Spleen (tissue), 13 donors: ENCODE data around the gene MFF. TPM values are rescaled to one million over a fixed set of nuclear protein-coding genes. Genes with fewer than 3 reads are reported as not detected.

Experiments used
- DNase-seq: peaks from one replicate; pipeline ENCODE4 v3.0.0-alpha.2; 2020
- H3K27ac ChIP-seq, 8 donors: fragments of 200-600 bp; sonication (generic) in 7 of 8; 1 replicate in 4 of 8; 2 replicates in 4 of 8; pipeline versions ENCODE4 v1.5.0 to v1.8.0; 2016 to 2021; ENCODE audit warnings: inconsistent platforms in 4 of 8, mild to moderate bottlenecking in 4 of 8, moderate library complexity in 1 of 8
- H3K27me3 ChIP-seq, 7 donors: fragments of 200-600 bp; sonication (generic) in 6 of 7; replicated peaks in 1 of 7; 1 replicate in 4 of 7; 2 replicates in 3 of 7; pipeline versions ENCODE4 v1.5.0 to v1.8.0; 2016 to 2021; ENCODE audit warnings: inconsistent platforms in 3 of 7, mild to moderate bottlenecking in 1 of 7
- H3K36me3 ChIP-seq, 6 donors: fragments of 200-600 bp; sonication (generic) in 5 of 6; 1 replicate in 4 of 6; 2 replicates in 2 of 6; pipeline versions ENCODE4 v1.5.0 to v1.8.0; 2016 to 2021; ENCODE audit warnings: inconsistent platforms in 2 of 6
- H3K4me1 ChIP-seq, 6 donors: fragments of 200-600 bp; sonication (generic) in 5 of 6; 1 replicate in 3 of 6; 2 replicates in 3 of 6; pipeline versions ENCODE4 v1.5.0 to v1.8.0; 2016 to 2021; ENCODE audit warnings: inconsistent platforms in 3 of 6
- H3K4me3 ChIP-seq, 8 donors: fragments of 200-600 bp; sonication (generic) in 7 of 8; 1 replicate in 4 of 8; 2 replicates in 4 of 8; pipeline versions ENCODE4 v1.5.0 to v1.8.0; 2016 to 2021; ENCODE audit warnings: inconsistent platforms in 4 of 8, mild to moderate bottlenecking in 4 of 8, moderate library complexity in 2 of 8
- H3K9me3 ChIP-seq, 8 donors: fragments of 200-600 bp; sonication (generic) in 7 of 8; 1 replicate in 4 of 8; 2 replicates in 4 of 8; pipeline versions ENCODE4 v1.5.0 to v1.8.0; 2016 to 2021; ENCODE audit warnings: inconsistent platforms in 4 of 8
- CTCF ChIP-seq, 11 experiments: fragments of 200-600 bp in 7 of 11; fragments of 450-650 bp in 4 of 11; sonication (generic) in 4 of 11; IDR thresholded peaks in 8 of 11; conservative IDR thresholded peaks in 3 of 11; 1 replicate in 7 of 11; 2 replicates in 4 of 11; pipeline versions ENCODE4 v1.4.0 to v1.8.0; 2016 to 2021; ENCODE audit warnings: antibody characterized with exemption in 11 of 11, inconsistent platforms in 4 of 11, mild to moderate bottlenecking in 1 of 11
- POLR2A ChIP-seq, 3 donors: fragments of 450-650 bp; IDR thresholded peaks; one replicate each; pipeline ENCODE4 v1.5.1; 2017; ENCODE audit warnings: antibody characterized with exemption in 3 of 3, mild to moderate bottlenecking in 1 of 3
- POLR2AphosphoS5 ChIP-seq, 3 donors: sonication (generic); formaldehyde crosslinking; IDR thresholded peaks; one replicate each; pipeline ENCODE4 v1.5.1; 2017; ENCODE audit warnings: antibody characterized with exemption in 3 of 3
- WGBS, 5 donors: extraction: QIAGEN DNeasy Blood & Tissue Kit in 3 of 5; methylation state at CpG; one replicate each; pipeline versions ENCODE4 v1.1.5 to v1.1.7; 2013 to 2018; 5-methylcytosine and 5-hydroxymethylcytosine counted together
- intact Hi-C: fragments of 100-400 bp; cut with DNase I; formaldehyde crosslinking; loops from one replicate; pipeline ENCODE4 v1.15.0; 2023; ENCODE audit warnings: low total_unique reads
- long read RNA-seq, 2 donors: transcript quantifications; one replicate each; lab custom pipeline, GENCODE V29; 2026
- polyA plus RNA-seq, 3 donors: library from polyadenylated mRNA; stranded (reverse); fragments of 200-250 nt; gene quantifications; one replicate each; pipeline ENCODE4 v1.2.1, GENCODE V29; 2013
- total RNA-seq, 7 donors: library from RNA; depleted of rRNA in 3 of 7; stranded (reverse); fragments of >200 nt in 3 of 7; fragmentation: NEBNext Ultra II Directional in 4 of 7; extraction: Animal tissue kit (Norgen Biotek cat#: 25700) in 4 of 7; gene quantifications; one replicate each; pipeline versions ENCODE4 v1.1.0 to v1.2.1, GENCODE V29; 2016 to 2021
- donor health status: healthy with polysubstance abuse.
- donor health status: DM: no; HTN: no; CAD: no; lungs with moderate emphysema.
- donor health status: DM: no; HTN: no; CAD: no.
- donor health status: Bipolar disorder and iron deficiency.
- donor health status: healthy.
- donor health status: DM: no; HTN: no; CAD: no.
- donor health status: DM: yes; HTN: yes; CAD: no.

The MFF gene
- total RNA-seq (100 to 1,000 TPM in 3 of 7 donors, 10 to 100 TPM in 4; 59.3 to 134 (median 62.9) TPM), polyA plus RNA-seq (10 to 100 TPM; 74.3 to 78.7 (median 76.6) TPM)
- long read RNA-seq, donor 1, transcript MFF-220 (2 exons, 660 nt): minor isoform, 5 of 34 reads
- long read RNA-seq, donor 1, transcript MFF-205 (7 exons, 1,085 nt): major isoform, 13 of 34 reads
- long read RNA-seq, donor 1, partial matches to known transcripts: 0 of 34 reads
- long read RNA-seq, donor 1, other reads (novel, unspliced or antisense): 0 of 34 reads
- long read RNA-seq, donor 2, transcript MFF-205 (7 exons, 1,085 nt): major isoform, 6 of 23 reads
- long read RNA-seq, donor 2, partial matches to known transcripts: 0 of 23 reads
- long read RNA-seq, donor 2, other reads (novel, unspliced or antisense): 0 of 23 reads

GRCh38 chr2:227324995-227325838, at the start of gene MFF:
Gene MFF, plus strand, starts transcription at chr2:227325251. Its CDS starts 5,415 bp downstream, at chr2:227330666.
- intact Hi-C loops: no loop called here
- WGBS, 5 donors: 0 to 7% (median 0%) methylated on average over 37 to 67 of the region's 67 CpGs

GRCh38 chr2:227280895-227281294, 44.2 kb upstream of the MFF start:
- Histone ChIP-seq H3K27me3 (no peaks in the 10 kb centered on the region), H3K36me3 (peaks cover 0 to 12% (median 0%) of the 10 kb centered on the region in 6 donors), H3K4me1 (no peaks in the 10 kb centered on the region), H3K27ac (no peak overlapping the region), H3K9me3 (peaks cover 0 to 10% (median 0%) of the 10 kb centered on the region in 8 donors), H3K4me3 (no peak overlapping the region)
- TF ChIP-seq POLR2A (IDR thresholded peaks at IDR 0.05) (no peak), CTCF (IDR thresholded peaks at IDR 0.05 in 8 of 11, conservative IDR thresholded peaks at IDR 0.05 in 3 of 11) (no peak), POLR2AphosphoS5 (IDR thresholded peaks at IDR 0.05) (no peak)
- intact Hi-C loops: no loop called here
- DNase-seq: no peak

More at GRCh38 chr2:227324995-227325838, at the start of gene MFF:
- DNase-seq: peak; percentile 99
- H3K4me3 ChIP-seq: peak within 1 kb of the TSS; percentile 65 to 97 (median 88)
- peaks cover 0 to 15% (median 0%) of the 10 kb centered on the region in 8 donors for H3K9me3 ChIP-seq
- no peaks in the 10 kb centered on the region for H3K27me3 ChIP-seq
- peaks cover 5 to 49% (median 30%) of the 10 kb centered on the region in 6 donors for H3K4me1 ChIP-seq
- H3K36me3 ChIP-seq: peaks cover 0 to 19% (median 5%) of the 10 kb centered on the region in 6 donors
- peak; percentile 23 to 75 (median 31) for TF ChIP-seq POLR2A (IDR thresholded peaks at IDR 0.05)
- TF ChIP-seq POLR2AphosphoS5 (IDR thresholded peaks at IDR 0.05): peak; percentile 97 to 99 (median 97)
- TF ChIP-seq CTCF (IDR thresholded peaks at IDR 0.05 in 8 of 11, conservative IDR thresholded peaks at IDR 0.05 in 3 of 11): peak in 5 of 11 experiments; percentile 4 to 43 (median 22)
- peak within 1 kb of the TSS; percentile 85 to 95 (median 90) for H3K27ac ChIP-seq

- Histone ChIP-seq H3K36me3 (peaks cover 0 to 8% (median 0%) of the 10 kb centered on the region in 6 donors), H3K4me1 (no peaks in the 10 kb centered on the region), H3K9me3 (peaks cover 0 to 10% (median 0%) of the 10 kb centered on the region in 8 donors), H3K27me3 (no peaks in the 10 kb centered on the region), H3K27ac (no peak overlapping the region), H3K4me3 (no peak overlapping the region)
- 90 to 93% (median 91%) methylated on average over 6 of the region's 6 CpGs for WGBS, 5 donors
- TF ChIP-seq POLR2AphosphoS5 (IDR thresholded peaks at IDR 0.05): no peak
- TF ChIP-seq CTCF (IDR thresholded peaks at IDR 0.05 in 8 of 11, conservative IDR thresholded peaks at IDR 0.05 in 3 of 11): no peak
- intact Hi-C loops: no loop called here
- DNase-seq: no peak
Observed at GRCh38 chr2:227285741-227286236, 39.3 kb upstream of the MFF start.
